Spleen (tissue), 3 donors: ENCODE results near the gene CRTC3.

ENCODE experiments used
- POLR2A ChIP-seq, 3 donors: fragments of 450-650 bp; IDR thresholded peaks; one replicate each; pipeline ENCODE4 v1.5.1; 2017; ENCODE audit warnings: antibody characterized with exemption in 3 of 3, mild to moderate bottlenecking in 1 of 3
- POLR2AphosphoS5 ChIP-seq, 3 donors: sonication (generic); formaldehyde crosslinking; IDR thresholded peaks; one replicate each; pipeline ENCODE4 v1.5.1; 2017; ENCODE audit warnings: antibody characterized with exemption in 3 of 3

- no peak for TF ChIP-seq POLR2A (IDR thresholded peaks at IDR 0.05)
- TF ChIP-seq POLR2AphosphoS5 (IDR thresholded peaks at IDR 0.05): no peak
These were observed 90.8 kb downstream of the CRTC3 start for GRCh38 chr15:90620379-90621067.
